Endothelial cell (in vitro differentiated cells): ENCODE measurements around the gene NKX6-2. TPM values are rescaled to one million over a fixed set of nuclear protein-coding genes. Genes with fewer than 3 reads are reported as not detected.

ENCODE experiments used
- DNase-seq: peaks from one replicate; pipeline ENCODE4 v3.0.0; 2021; ENCODE audit warnings: low spot score
- H3K27ac Mint-ChIP-seq: one replicate; pipeline ENCODE4 v1.8.0; 2021; ENCODE audit warnings: mixed read lengths, inconsistent platforms; ENCODE audit not compliant: unreplicated experiment
- H3K27me3 Mint-ChIP-seq: one replicate; pipeline ENCODE4 v1.8.0; 2021; ENCODE audit warnings: mild to moderate bottlenecking, moderate library complexity, mixed read lengths, inconsistent platforms; ENCODE audit not compliant: unreplicated experiment
- H3K36me3 Mint-ChIP-seq: one replicate; pipeline ENCODE4 v1.8.0; 2021; ENCODE audit warnings: mild to moderate bottlenecking, low read depth, mixed read lengths, inconsistent platforms; ENCODE audit not compliant: unreplicated experiment
- H3K4me1 Mint-ChIP-seq: one replicate; pipeline ENCODE4 v1.8.0; 2021; ENCODE audit warnings: mild to moderate bottlenecking, mixed read lengths, inconsistent platforms; ENCODE audit not compliant: unreplicated experiment
- H3K4me3 Mint-ChIP-seq: one replicate; pipeline ENCODE4 v1.8.0; 2021; ENCODE audit warnings: mild to moderate bottlenecking, mixed read lengths, inconsistent platforms; ENCODE audit not compliant: unreplicated experiment
- H3K9me3 Mint-ChIP-seq: one replicate; pipeline ENCODE4 v1.8.0; 2021; ENCODE audit warnings: mixed read lengths, inconsistent platforms; ENCODE audit not compliant: unreplicated experiment
- total RNA-seq: library from RNA; stranded (reverse); fragmentation: NEBNext Ultra II Directional; extraction: Animal tissue kit (Norgen Biotek cat#: 25700); gene quantifications from one replicate; pipeline ENCODE4 v1.2.1, GENCODE V29; 2021; ENCODE audit not compliant: unreplicated experiment
- TF ChIP-seq, protein P1 (sequence below): fragments of 200-600 bp; sonication (generic); IDR thresholded peaks from one replicate; pipeline ENCODE4 v1.5.0; 2021; ENCODE audit warnings: antibody characterized with exemption; ENCODE audit not compliant: unreplicated experiment

NKX6-2 gene
- total RNA-seq, 1 donor from 2014 or later, result not detected

- H3K4me1 Mint-ChIP-seq, result no peaks in the 10 kb centered on the region
- TF ChIP-seq, protein P1, sequence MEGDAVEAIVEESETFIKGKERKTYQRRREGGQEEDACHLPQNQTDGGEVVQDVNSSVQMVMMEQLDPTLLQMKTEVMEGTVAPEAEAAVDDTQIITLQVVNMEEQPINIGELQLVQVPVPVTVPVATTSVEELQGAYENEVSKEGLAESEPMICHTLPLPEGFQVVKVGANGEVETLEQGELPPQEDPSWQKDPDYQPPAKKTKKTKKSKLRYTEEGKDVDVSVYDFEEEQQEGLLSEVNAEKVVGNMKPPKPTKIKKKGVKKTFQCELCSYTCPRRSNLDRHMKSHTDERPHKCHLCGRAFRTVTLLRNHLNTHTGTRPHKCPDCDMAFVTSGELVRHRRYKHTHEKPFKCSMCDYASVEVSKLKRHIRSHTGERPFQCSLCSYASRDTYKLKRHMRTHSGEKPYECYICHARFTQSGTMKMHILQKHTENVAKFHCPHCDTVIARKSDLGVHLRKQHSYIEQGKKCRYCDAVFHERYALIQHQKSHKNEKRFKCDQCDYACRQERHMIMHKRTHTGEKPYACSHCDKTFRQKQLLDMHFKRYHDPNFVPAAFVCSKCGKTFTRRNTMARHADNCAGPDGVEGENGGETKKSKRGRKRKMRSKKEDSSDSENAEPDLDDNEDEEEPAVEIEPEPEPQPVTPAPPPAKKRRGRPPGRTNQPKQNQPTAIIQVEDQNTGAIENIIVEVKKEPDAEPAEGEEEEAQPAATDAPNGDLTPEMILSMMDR, result no peak
- H3K27me3 Mint-ChIP-seq, result peaks cover 7% of the 10 kb centered on the region
- no peaks in the 10 kb centered on the region for H3K9me3 Mint-ChIP-seq
- H3K36me3 Mint-ChIP-seq, result no peaks in the 10 kb centered on the region
- H3K27ac Mint-ChIP-seq, result no peak overlapping the region
- no peak for DNase-seq
- no peak overlapping the region for H3K4me3 Mint-ChIP-seq
Observed at GRCh38 chr10:132790470-132790869, 4.5 kb upstream of the NKX6-2 start.

GRCh38 chr10:132789659-132790148 lies 3.8 kb upstream of the NKX6-2 start:
- TF ChIP-seq, protein P1, result no peak
- Mint-ChIP-seq H3K4me3 (no peak overlapping the region), H3K36me3 (no peaks in the 10 kb centered on the region), H3K4me1 (no peaks in the 10 kb centered on the region), H3K27me3 (peaks cover 7% of the 10 kb centered on the region), H3K9me3 (no peaks in the 10 kb centered on the region), H3K27ac (no peak overlapping the region)
- DNase-seq, result no peak

GRCh38 chr10:132788831-132789219 lies 2.9 kb upstream of the NKX6-2 start:
- no peaks in the 10 kb centered on the region for H3K9me3 Mint-ChIP-seq
- H3K4me1 Mint-ChIP-seq, result no peaks in the 10 kb centered on the region
- TF ChIP-seq, protein P1, result no peak
- H3K36me3 Mint-ChIP-seq, result no peaks in the 10 kb centered on the region
- peaks cover 7% of the 10 kb centered on the region for H3K27me3 Mint-ChIP-seq
- H3K27ac Mint-ChIP-seq, result no peak overlapping the region
- no peak overlapping the region for H3K4me3 Mint-ChIP-seq
- DNase-seq, result no peak

DNA sequence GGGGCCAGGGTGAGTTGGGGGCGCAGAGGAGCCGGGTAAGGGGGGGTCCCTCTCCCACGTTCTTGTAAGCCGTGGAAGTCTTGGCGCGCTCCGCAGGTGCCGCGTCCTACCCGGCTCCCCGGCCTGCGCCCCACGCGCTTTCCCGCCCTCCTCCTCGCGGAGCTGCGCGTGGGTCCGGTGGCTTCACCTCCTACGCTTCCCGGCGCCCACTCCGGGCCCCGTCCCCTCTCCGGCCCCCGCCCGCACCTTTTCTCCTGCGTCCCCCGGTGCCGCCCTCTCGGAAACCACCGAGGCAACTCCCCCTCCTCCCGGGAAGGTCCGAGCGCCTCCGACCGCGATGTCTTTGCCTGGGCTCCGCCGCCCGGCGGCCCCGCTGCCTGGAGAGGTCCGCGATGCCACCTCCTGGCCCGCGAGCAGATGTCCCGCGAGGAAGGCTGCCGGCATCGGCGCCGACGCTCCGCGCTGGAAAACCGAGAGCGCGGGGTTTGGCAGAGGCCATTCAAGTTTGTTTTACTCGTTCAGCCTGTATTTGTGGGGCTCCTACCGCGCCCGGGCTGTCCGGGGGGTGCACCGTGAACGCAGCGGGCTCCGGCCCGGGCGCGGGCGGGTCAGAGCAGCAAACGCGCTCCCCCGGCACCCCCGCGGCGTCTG lies 2.4 kb upstream of the NKX6-2 start:
- Mint-ChIP-seq H3K36me3 (peaks cover 4% of the 10 kb centered on the region), H3K27ac (no peak overlapping the region), H3K27me3 (peaks cover 12% of the 10 kb centered on the region), H3K4me1 (peaks cover 2% of the 10 kb centered on the region), H3K9me3 (no peaks in the 10 kb centered on the region), H3K4me3 (no peak overlapping the region)
- TF ChIP-seq, protein P1, result no peak
- peak; percentile 41 for DNase-seq

DNA sequence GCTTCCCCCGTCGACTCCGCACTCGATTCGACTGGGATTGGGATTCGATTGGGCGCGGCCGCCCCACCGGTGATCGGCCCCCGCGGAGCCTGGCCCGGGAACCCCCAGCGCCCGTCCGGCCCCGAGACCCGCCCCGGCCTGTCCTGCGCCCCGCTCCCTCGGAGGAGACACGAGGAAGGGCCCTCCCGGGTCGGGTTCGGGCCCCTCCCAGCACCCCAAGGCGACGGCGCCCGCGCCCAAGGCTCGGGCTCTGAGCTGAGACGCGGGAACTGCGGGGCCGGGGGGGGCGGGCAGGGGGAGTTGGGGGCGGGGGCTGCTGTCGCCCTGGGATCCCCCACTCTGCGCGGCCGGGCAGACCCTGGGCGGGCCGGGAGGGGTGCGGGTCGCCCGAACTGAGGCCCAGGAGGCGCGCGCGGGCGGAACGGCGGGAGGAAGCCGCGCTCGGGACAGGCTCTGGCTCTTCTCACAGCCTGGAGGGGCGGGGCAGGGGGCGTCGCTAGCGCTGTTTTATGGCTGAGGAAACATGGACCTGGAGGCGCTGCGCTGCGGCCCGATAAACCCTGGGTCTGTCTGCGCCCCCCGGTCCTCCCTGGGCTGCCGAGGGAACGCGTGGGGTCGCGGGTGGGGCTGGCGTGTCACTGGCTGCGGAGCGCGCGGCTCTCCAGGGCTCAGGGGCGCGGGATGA lies 1.7 kb upstream of the NKX6-2 start:
- H3K27me3 Mint-ChIP-seq, result peaks cover 12% of the 10 kb centered on the region
- H3K4me1 Mint-ChIP-seq, result peaks cover 2% of the 10 kb centered on the region
- H3K4me3 Mint-ChIP-seq, result no peak overlapping the region
- DNase-seq, result peak; percentile 48
- no peak overlapping the region for H3K27ac Mint-ChIP-seq
- no peaks in the 10 kb centered on the region for H3K9me3 Mint-ChIP-seq
- peaks cover 11% of the 10 kb centered on the region for H3K36me3 Mint-ChIP-seq
- TF ChIP-seq, protein P1, result no peak
